ENCODE measurements around the gene KRTAP4-4.

DNA sequence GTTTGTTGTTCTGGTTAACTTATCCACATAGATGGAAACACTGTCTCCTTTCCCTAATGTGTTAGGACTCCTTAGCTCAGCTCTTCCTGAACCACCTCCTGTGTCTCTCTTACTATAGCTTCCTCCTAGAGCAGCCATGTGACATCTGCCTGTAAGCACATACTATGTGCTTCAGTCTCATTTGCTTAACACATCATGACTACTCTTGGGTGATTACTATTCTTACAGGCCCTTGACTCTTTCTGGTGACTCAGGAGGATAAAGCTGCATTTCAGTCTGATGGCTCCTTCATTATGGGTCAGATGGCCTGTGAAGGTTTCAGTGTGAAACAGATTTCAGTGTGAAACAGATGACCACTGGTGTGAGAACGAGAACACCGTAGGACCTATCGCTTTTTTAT lies 17.8 kb upstream of the KRTAP4-4 start:
- TF ChIP-seq ZC3H11A (IDR thresholded peaks at IDR 0.05; ENCODE audit: low read depth, low read length), result no peak
- no peak for TF ChIP-seq PHF20 (IDR thresholded peaks at IDR 0.05; ENCODE audit: partially characterized antibody)
- TF ChIP-seq TGIF2 (CRISPR knock-in tag; IDR thresholded peaks at IDR 0.05), result no peak
- TF ChIP-seq NR2C2 (CRISPR knock-in tag; IDR thresholded peaks at IDR 0.05), result no peak
- no peak for TF ChIP-seq NR2C2 (tag; IDR thresholded peaks at IDR 0.05)
- no peak for TF ChIP-seq U2AF1 (optimal IDR thresholded peaks at IDR 0.05; ENCODE audit: low read depth, low read length)
- TF ChIP-seq CTCF (IDR thresholded peaks at IDR 0.05 in 2 of 3, conservative IDR thresholded peaks at IDR 0.05 in 1 of 3; ENCODE audit: insufficient read depth in 2 of 3, low read depth in 1 of 3, low read length in 3 of 3), result no peak
- TF ChIP-seq TARDBP (IDR thresholded peaks at IDR 0.05), result no peak
- TF ChIP-seq MAZ (CRISPR knock-in tag; conservative IDR thresholded peaks at IDR 0.05 in 1 of 2, IDR thresholded peaks at IDR 0.05 in 1 of 2), result no peak
- TF ChIP-seq CBX2 (IDR thresholded peaks at IDR 0.05; ENCODE audit: insufficient read depth, low read length, poor library complexity, severe bottlenecking), result no peak
- no peak for TF ChIP-seq CHCHD3 (CRISPR knock-in tag; IDR thresholded peaks at IDR 0.05)

All from K562 (cell line).